ENCODE measurements around the gene IL2RA.

The IL2RA gene

GRCh38 chr10:6052247-6053221 lies 9.6 kb downstream of the IL2RA start:
- no peak for DNase-seq
- Histone ChIP-seq H3K27ac (no peak overlapping the region), H3K9me3 (ENCODE audit: severe bottlenecking) (no peaks in the 10 kb centered on the region), H3K27me3 (ENCODE audit: insufficient read depth, low read depth, severe bottlenecking) (peaks cover 21% of the 10 kb centered on the region), H3K36me3 (no peaks in the 10 kb centered on the region), H3K4me3 (ENCODE audit: low read depth, low read length) (no peak overlapping the region)
- TF ChIP-seq CTCF (IDR thresholded peaks at IDR 0.05; ENCODE audit: low read depth, low read length): no peak

GRCh38 chr10:6050801-6051445 lies 11.2 kb downstream of the IL2RA start:
- Histone ChIP-seq H3K9me3 (ENCODE audit: severe bottlenecking) (no peaks in the 10 kb centered on the region), H3K4me3 (ENCODE audit: low read depth, low read length) (no peak overlapping the region), H3K27ac (no peak overlapping the region), H3K27me3 (ENCODE audit: insufficient read depth, low read depth, severe bottlenecking) (peaks cover 21% of the 10 kb centered on the region), H3K36me3 (no peaks in the 10 kb centered on the region)
- TF ChIP-seq CTCF (IDR thresholded peaks at IDR 0.05; ENCODE audit: low read depth, low read length): no peak
- DNase-seq: no peak

GRCh38 chr10:6049031-6049400 lies 13.2 kb downstream of the IL2RA start:
- H3K27me3 ChIP-seq (ENCODE audit: insufficient read depth, low read depth, severe bottlenecking): peaks cover 22% of the 10 kb centered on the region

GRCh38 chr10:6048281-6049030 lies 13.7 kb downstream of the IL2RA start:
- H3K27me3 ChIP-seq (ENCODE audit: insufficient read depth, low read depth, severe bottlenecking): peaks cover 19% of the 10 kb centered on the region
- H3K27ac ChIP-seq: no peak overlapping the region
- no peak overlapping the region for H3K4me3 ChIP-seq (ENCODE audit: low read depth, low read length)
- H3K36me3 ChIP-seq: no peaks in the 10 kb centered on the region
- no peaks in the 10 kb centered on the region for H3K9me3 ChIP-seq (ENCODE audit: severe bottlenecking)
- DNase-seq: no peak
- no peak for TF ChIP-seq CTCF (IDR thresholded peaks at IDR 0.05; ENCODE audit: low read depth, low read length)

More at GRCh38 chr10:6049031-6049400, 13.2 kb downstream of the IL2RA start:
- no peaks in the 10 kb centered on the region for H3K9me3 ChIP-seq (ENCODE audit: severe bottlenecking)
- TF ChIP-seq CTCF (IDR thresholded peaks at IDR 0.05; ENCODE audit: low read depth, low read length): no peak
- no peaks in the 10 kb centered on the region for H3K36me3 ChIP-seq
- H3K27ac ChIP-seq: no peak overlapping the region
- DNase-seq: no peak
- H3K4me3 ChIP-seq (ENCODE audit: low read depth, low read length): no peak overlapping the region

- Histone ChIP-seq H3K27me3 (ENCODE audit: insufficient read depth, low read depth, severe bottlenecking) (peaks cover 16% of the 10 kb centered on the region), H3K27ac (no peak overlapping the region), H3K36me3 (no peaks in the 10 kb centered on the region), H3K4me3 (ENCODE audit: low read depth, low read length) (no peak overlapping the region), H3K9me3 (ENCODE audit: severe bottlenecking) (no peaks in the 10 kb centered on the region)
- TF ChIP-seq CTCF (IDR thresholded peaks at IDR 0.05; ENCODE audit: low read depth, low read length): no peak
- no peak for DNase-seq
Observed at GRCh38 chr10:6047847-6048246, 14.3 kb downstream of the IL2RA start.
